Measurements from ENCODE around the gene SUFU.

DNA sequence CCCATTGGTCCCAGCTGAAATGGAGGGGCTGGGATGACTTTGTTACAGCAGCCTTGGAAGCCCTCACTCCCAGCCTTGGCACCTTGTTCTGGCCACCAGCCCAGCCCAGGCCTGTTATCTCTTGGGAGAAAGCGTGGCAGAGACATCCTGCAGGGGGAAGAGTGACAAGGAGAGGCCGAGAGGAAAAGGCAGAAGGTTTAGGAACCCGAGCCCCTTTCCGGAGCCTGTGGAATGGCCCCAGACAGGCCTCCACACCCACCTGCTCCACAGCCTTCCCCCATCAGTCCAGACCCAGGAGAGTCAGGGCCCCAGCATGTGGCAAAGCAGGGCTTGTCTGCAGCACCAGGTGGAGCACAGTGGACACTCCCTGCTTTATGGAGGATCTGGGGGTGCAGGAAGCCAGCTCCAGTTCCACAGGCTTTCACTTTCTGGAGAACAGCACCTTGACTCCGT is 116.4 kb downstream of the SUFU start:
- no peak for TF ChIP-seq MAF1 (CRISPR knock-in tag; IDR thresholded peaks at IDR 0.05; ENCODE audit: borderline replicate concordance)
- TF ChIP-seq CTCF (CRISPR knock-in tag; IDR thresholded peaks at IDR 0.05): no peak
- TF ChIP-seq, protein P1, sequence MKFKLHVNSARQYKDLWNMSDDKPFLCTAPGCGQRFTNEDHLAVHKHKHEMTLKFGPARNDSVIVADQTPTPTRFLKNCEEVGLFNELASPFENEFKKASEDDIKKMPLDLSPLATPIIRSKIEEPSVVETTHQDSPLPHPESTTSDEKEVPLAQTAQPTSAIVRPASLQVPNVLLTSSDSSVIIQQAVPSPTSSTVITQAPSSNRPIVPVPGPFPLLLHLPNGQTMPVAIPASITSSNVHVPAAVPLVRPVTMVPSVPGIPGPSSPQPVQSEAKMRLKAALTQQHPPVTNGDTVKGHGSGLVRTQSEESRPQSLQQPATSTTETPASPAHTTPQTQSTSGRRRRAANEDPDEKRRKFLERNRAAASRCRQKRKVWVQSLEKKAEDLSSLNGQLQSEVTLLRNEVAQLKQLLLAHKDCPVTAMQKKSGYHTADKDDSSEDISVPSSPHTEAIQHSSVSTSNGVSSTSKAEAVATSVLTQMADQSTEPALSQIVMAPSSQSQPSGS (CRISPR knock-in tag; IDR thresholded peaks at IDR 0.05): no peak
- TF ChIP-seq PCBP2 (optimal IDR thresholded peaks at IDR 0.05; ENCODE audit: low read depth, low read length, poor library complexity, severe bottlenecking): no peak
- TF ChIP-seq CHD4 (IDR thresholded peaks at IDR 0.05; ENCODE audit: borderline replicate concordance, low read length): no peak
- TF ChIP-seq ZNF230 (CRISPR knock-in tag; IDR thresholded peaks at IDR 0.05): no peak
- TF ChIP-seq, protein P2, sequence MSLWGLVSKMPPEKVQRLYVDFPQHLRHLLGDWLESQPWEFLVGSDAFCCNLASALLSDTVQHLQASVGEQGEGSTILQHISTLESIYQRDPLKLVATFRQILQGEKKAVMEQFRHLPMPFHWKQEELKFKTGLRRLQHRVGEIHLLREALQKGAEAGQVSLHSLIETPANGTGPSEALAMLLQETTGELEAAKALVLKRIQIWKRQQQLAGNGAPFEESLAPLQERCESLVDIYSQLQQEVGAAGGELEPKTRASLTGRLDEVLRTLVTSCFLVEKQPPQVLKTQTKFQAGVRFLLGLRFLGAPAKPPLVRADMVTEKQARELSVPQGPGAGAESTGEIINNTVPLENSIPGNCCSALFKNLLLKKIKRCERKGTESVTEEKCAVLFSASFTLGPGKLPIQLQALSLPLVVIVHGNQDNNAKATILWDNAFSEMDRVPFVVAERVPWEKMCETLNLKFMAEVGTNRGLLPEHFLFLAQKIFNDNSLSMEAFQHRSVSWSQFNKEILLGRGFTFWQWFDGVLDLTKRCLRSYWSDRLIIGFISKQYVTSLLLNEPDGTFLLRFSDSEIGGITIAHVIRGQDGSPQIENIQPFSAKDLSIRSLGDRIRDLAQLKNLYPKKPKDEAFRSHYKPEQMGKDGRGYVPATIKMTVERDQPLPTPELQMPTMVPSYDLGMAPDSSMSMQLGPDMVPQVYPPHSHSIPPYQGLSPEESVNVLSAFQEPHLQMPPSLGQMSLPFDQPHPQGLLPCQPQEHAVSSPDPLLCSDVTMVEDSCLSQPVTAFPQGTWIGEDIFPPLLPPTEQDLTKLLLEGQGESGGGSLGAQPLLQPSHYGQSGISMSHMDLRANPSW (CRISPR knock-in tag; IDR thresholded peaks at IDR 0.05; ENCODE audit: borderline replicate concordance): no peak
- no peak for TF ChIP-seq ZNF512B (CRISPR knock-in tag; IDR thresholded peaks at IDR 0.05; ENCODE audit: borderline replicate concordance)
- TF ChIP-seq ATF7 (IDR thresholded peaks at IDR 0.05): no peak
- TF ChIP-seq ATF7 (CRISPR knock-in tag; IDR thresholded peaks at IDR 0.05): no peak
- TF ChIP-seq ZNF343 (CRISPR knock-in tag; IDR thresholded peaks at IDR 0.05): no peak
- no peak for TF ChIP-seq AFF4 (CRISPR knock-in tag; IDR thresholded peaks at IDR 0.05)
- TF ChIP-seq PCBP1 (IDR thresholded peaks at IDR 0.05; ENCODE audit: borderline replicate concordance, low read depth, low read length): no peak

Measured in HepG2 (cell line).